Mesenchymal stem cell (in vitro differentiated cells and primary cell): ENCODE measurements around the gene KCNMB2.
A peak's percentile ranks its signal among the peaks of the same experiment; 100 is the strongest.
"Not testable (repeated sequence)": the region's sequence is repeated elsewhere in the genome, so short reads cannot be mapped to it uniquely, and the experiment has no call there.

Source experiments
- DNase-seq: peaks from one replicate; pipeline ENCODE4 v3.0.0-alpha.2; 2013
- H2AFZ ChIP-seq: one replicate; pipeline ENCODE4 v1.6.1; 2013; ENCODE audit warnings: low read depth, mild to moderate bottlenecking, control low read depth, inconsistent platforms, low read length, moderate library complexity
- H2AK5ac ChIP-seq: 2 replicates; pipeline ENCODE4 v1.6.1; 2013; ENCODE audit warnings: low read length, moderate library complexity, mild to moderate bottlenecking, inconsistent platforms; ENCODE audit not compliant: severe bottlenecking
- H2BK120ac ChIP-seq: one replicate; pipeline ENCODE4 v1.6.1; 2013; ENCODE audit warnings: low read depth, mild to moderate bottlenecking, inconsistent platforms, low read length, moderate library complexity
- H2BK12ac ChIP-seq, 2 experiments: one replicate each; pipeline ENCODE4 v1.6.1; 2013; ENCODE audit warnings: inconsistent platforms in 2 of 2, low read length in 2 of 2, mild to moderate bottlenecking in 2 of 2, moderate library complexity in 2 of 2, control low read depth in 1 of 2
- H2BK15ac ChIP-seq: one replicate; pipeline ENCODE4 v1.6.1; 2013; ENCODE audit warnings: mild to moderate bottlenecking, low read depth, inconsistent platforms; ENCODE audit not compliant: poor library complexity, severe bottlenecking
- H2BK5ac ChIP-seq: 2 replicates; pipeline ENCODE4 v1.6.1; 2013; ENCODE audit warnings: low read depth, mild to moderate bottlenecking, low read length, control low read depth, inconsistent platforms; ENCODE audit not compliant: poor library complexity, severe bottlenecking
- H3K14ac ChIP-seq, 2 experiments: one replicate each; pipeline ENCODE4 v1.6.1; 2013; ENCODE audit warnings: inconsistent platforms in 2 of 2, low read length in 2 of 2, control low read depth in 1 of 2, mild to moderate bottlenecking in 1 of 2, moderate library complexity in 1 of 2
- H3K18ac ChIP-seq, 2 experiments: one replicate each; pipeline ENCODE4 v1.6.1; 2013; ENCODE audit warnings: inconsistent platforms in 2 of 2, low read length in 2 of 2, control low read depth in 1 of 2, low read depth in 1 of 2, mild to moderate bottlenecking in 1 of 2
- H3K23ac ChIP-seq, 2 experiments: one replicate each; pipeline ENCODE4 v1.6.1; 2013; ENCODE audit warnings: inconsistent platforms in 2 of 2, low read length in 2 of 2, mild to moderate bottlenecking in 2 of 2, moderate library complexity in 2 of 2, control low read depth in 1 of 2
- H3K27ac ChIP-seq: 2 replicates; pipeline ENCODE4 v1.5.1; 2013; ENCODE audit warnings: mild to moderate bottlenecking, moderate library complexity, low read length, control low read depth, inconsistent platforms; ENCODE audit not compliant: poor library complexity, severe bottlenecking
- H3K27me3 ChIP-seq, 2 experiments: 2 replicates each; pipeline versions ENCODE4 v1.6.1 to v1.7.0; 2013; ENCODE audit warnings: low read length in 2 of 2, mild to moderate bottlenecking in 2 of 2, moderate library complexity in 2 of 2, control low read depth in 1 of 2, inconsistent platforms in 1 of 2; ENCODE audit not compliant: control insufficient read depth in 1 of 2, insufficient read depth in 1 of 2
- H3K36me3 ChIP-seq, 2 experiments: 2 replicates each; pipeline versions ENCODE4 v1.6.1 to v1.7.0; 2013; ENCODE audit warnings: low read length in 2 of 2, control low read depth in 1 of 2, inconsistent platforms in 1 of 2, low read depth in 1 of 2, mild to moderate bottlenecking in 1 of 2; ENCODE audit not compliant: insufficient read depth in 2 of 2, control insufficient read depth in 1 of 2
- H3K4ac ChIP-seq, 2 experiments: one replicate each; pipeline ENCODE4 v1.6.1; 2013; ENCODE audit warnings: inconsistent platforms in 2 of 2, low read length in 2 of 2, mild to moderate bottlenecking in 2 of 2, moderate library complexity in 2 of 2, control low read depth in 1 of 2, low read depth in 1 of 2
- H3K4me1 ChIP-seq: 2 replicates; pipeline ENCODE4 v1.6.1; 2013; ENCODE audit warnings: low read depth, low read length, control low read depth; ENCODE audit not compliant: control insufficient read depth, insufficient read depth
- H3K4me2 ChIP-seq: 2 replicates; pipeline ENCODE4 v1.6.1; 2013; ENCODE audit warnings: low read length, mild to moderate bottlenecking, inconsistent platforms; ENCODE audit not compliant: poor library complexity, severe bottlenecking
- H3K4me3 ChIP-seq, 2 experiments: 2 replicates each; pipeline versions ENCODE4 v1.5.1 to v1.7.0; 2013; ENCODE audit warnings: low read length in 2 of 2, mild to moderate bottlenecking in 2 of 2, control low read depth in 1 of 2, low read depth in 1 of 2; ENCODE audit not compliant: insufficient read depth in 1 of 2
- H3K79me1 ChIP-seq: replicated peaks from 2 replicates; pipeline ENCODE4 v1.6.1; 2013; ENCODE audit warnings: mild to moderate bottlenecking, control low read depth, low read length, inconsistent platforms; ENCODE audit not compliant: poor library complexity, severe bottlenecking
- H3K9ac ChIP-seq: 2 replicates; pipeline ENCODE4 v1.7.0; 2013; ENCODE audit warnings: mild to moderate bottlenecking, low read length, moderate library complexity
- H3K9me3 ChIP-seq: 2 replicates; pipeline ENCODE4 v1.7.0; 2013; ENCODE audit warnings: mild to moderate bottlenecking, low read length; ENCODE audit not compliant: control insufficient read depth
- H4K8ac ChIP-seq: one replicate; pipeline ENCODE4 v1.6.1; 2013; ENCODE audit warnings: inconsistent platforms, mild to moderate bottlenecking, low read length, moderate library complexity
- H4K91ac ChIP-seq: one replicate; pipeline ENCODE4 v1.6.1; 2013; ENCODE audit warnings: mild to moderate bottlenecking, low read length, inconsistent platforms
- WGBS: methylation state at CpG from one replicate; pipeline ENCODE4 v1.1.7; 2013; ENCODE audit warnings: mixed read lengths; 5-methylcytosine and 5-hydroxymethylcytosine counted together

The KCNMB2 gene

GRCh38 chr3:178859900-178860436, 323.7 kb downstream of the KCNMB2 start:
- not testable (repeated sequence) for H3K27me3 ChIP-seq, DNase-seq, H3K4me3 ChIP-seq, H3K18ac ChIP-seq, H3K4me2 ChIP-seq, H2BK120ac ChIP-seq, H3K9me3 ChIP-seq, H3K9ac ChIP-seq, H3K27ac ChIP-seq, H2AK5ac ChIP-seq, H2BK5ac ChIP-seq, H3K4ac ChIP-seq, H3K14ac ChIP-seq, H3K4me1 ChIP-seq, H3K79me1 ChIP-seq, H2BK15ac ChIP-seq, H2AFZ ChIP-seq, H4K91ac ChIP-seq, H3K36me3 ChIP-seq, H3K23ac ChIP-seq, H2BK12ac ChIP-seq
- H4K8ac ChIP-seq = peak overlapping the region; percentile 12
- 92% methylated on average over 9 of the region's 29 CpGs for WGBS

GRCh38 chr3:178868681-178869080, 332.4 kb downstream of the KCNMB2 start:
- 41% methylated on average over 2 of the region's 2 CpGs for WGBS

DNA sequence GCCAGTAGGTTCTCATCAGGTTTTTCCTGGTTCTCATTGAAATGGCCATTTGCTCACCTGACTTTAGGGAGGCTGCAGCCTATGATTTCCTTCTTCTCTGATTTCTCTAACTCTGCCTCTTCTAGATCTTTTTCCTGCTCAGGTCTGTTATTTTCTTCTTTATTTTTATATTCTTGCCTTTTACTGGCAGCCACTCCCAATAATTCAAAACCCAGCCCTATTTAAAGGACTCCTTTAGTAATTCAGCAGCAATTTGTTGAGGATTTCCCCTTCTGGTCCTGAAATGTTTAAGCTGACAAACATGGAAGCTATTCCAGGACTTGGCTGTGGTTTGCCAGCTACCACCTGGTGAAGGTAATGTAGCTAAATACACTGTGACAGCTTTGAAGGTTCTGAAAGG, 333.8 kb downstream of the KCNMB2 start:
- H3K18ac ChIP-seq = no peak overlapping the region
- H3K23ac ChIP-seq = no peak overlapping the region
- DNase-seq = no peak
- H3K9ac ChIP-seq = no peak overlapping the region
- no peak overlapping the region for H2BK15ac ChIP-seq
- no peak overlapping the region for H4K8ac ChIP-seq
- no peak overlapping the region for H3K14ac ChIP-seq
- H2BK12ac ChIP-seq = no peak overlapping the region
- no peak overlapping the region for H3K4ac ChIP-seq
- no peaks in the 10 kb centered on the region for H3K27me3 ChIP-seq
- H2BK5ac ChIP-seq = no peak overlapping the region
- H3K79me1 ChIP-seq = no peaks in the 10 kb centered on the region
- no peak overlapping the region for H2BK120ac ChIP-seq
- H4K91ac ChIP-seq = no peak overlapping the region
- H2AFZ ChIP-seq = no peak overlapping the region
- no peaks in the 10 kb centered on the region for H3K36me3 ChIP-seq
- H2AK5ac ChIP-seq = no peak overlapping the region
- no peak overlapping the region for H3K4me2 ChIP-seq
- no peaks in the 10 kb centered on the region for H3K9me3 ChIP-seq
- no peak overlapping the region for H3K27ac ChIP-seq
- H3K4me3 ChIP-seq = no peak overlapping the region
- H3K4me1 ChIP-seq = no peaks in the 10 kb centered on the region

More at GRCh38 chr3:178868681-178869080, 332.4 kb downstream of the KCNMB2 start:
- DNase-seq = no peak
- no peak overlapping the region for H3K4me2 ChIP-seq
- H3K36me3 ChIP-seq = no peaks in the 10 kb centered on the region
- no peak overlapping the region for H2BK12ac ChIP-seq
- no peak overlapping the region for H3K23ac ChIP-seq
- H3K79me1 ChIP-seq = no peaks in the 10 kb centered on the region
- H3K9me3 ChIP-seq = no peaks in the 10 kb centered on the region
- H3K14ac ChIP-seq = no peak overlapping the region
- H2AFZ ChIP-seq = no peak overlapping the region
- no peak overlapping the region for H2AK5ac ChIP-seq
- H3K4me3 ChIP-seq = no peak overlapping the region
- no peaks in the 10 kb centered on the region for H3K4me1 ChIP-seq
- no peak overlapping the region for H2BK120ac ChIP-seq
- no peak overlapping the region for H3K27ac ChIP-seq
- H3K4ac ChIP-seq = no peak overlapping the region
- no peak overlapping the region for H2BK15ac ChIP-seq
- H3K18ac ChIP-seq = no peak overlapping the region
- no peak overlapping the region for H3K9ac ChIP-seq
- H2BK5ac ChIP-seq = no peak overlapping the region
- H4K91ac ChIP-seq = no peak overlapping the region
- H3K27me3 ChIP-seq = no peaks in the 10 kb centered on the region
- H4K8ac ChIP-seq = no peak overlapping the region

DNA sequence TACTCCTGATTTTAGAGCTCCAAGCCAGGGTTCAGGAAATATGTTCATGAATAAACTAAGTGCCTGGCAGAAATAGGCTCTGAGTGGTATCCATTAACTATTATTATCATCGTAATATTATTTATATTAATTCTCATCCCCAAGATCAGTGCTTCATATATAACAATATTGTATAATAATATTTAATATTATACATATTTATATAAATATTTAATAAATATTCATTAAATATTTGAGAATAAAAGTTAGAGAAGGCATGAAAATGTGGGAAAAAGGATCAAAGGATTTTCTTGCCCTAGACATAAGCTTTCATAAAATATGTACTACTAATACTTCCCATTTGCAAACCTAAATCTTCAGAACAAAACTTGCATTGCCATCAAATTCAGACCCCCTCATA, 338.9 kb downstream of the KCNMB2 start:
- H3K4me2 ChIP-seq = no peak overlapping the region
- no peak overlapping the region for H3K18ac ChIP-seq
- no peak overlapping the region for H2BK120ac ChIP-seq
- H2BK5ac ChIP-seq = no peak overlapping the region
- H4K91ac ChIP-seq = no peak overlapping the region
- no peaks in the 10 kb centered on the region for H3K27me3 ChIP-seq
- DNase-seq = no peak
- peaks cover 2% of the 10 kb centered on the region for H3K4me1 ChIP-seq
- H3K27ac ChIP-seq = no peak overlapping the region
- H3K9ac ChIP-seq = no peak overlapping the region
- H2BK15ac ChIP-seq = no peak overlapping the region
- no peaks in the 10 kb centered on the region for H3K79me1 ChIP-seq
- no peak overlapping the region for H3K4ac ChIP-seq
- H3K36me3 ChIP-seq = no peaks in the 10 kb centered on the region
- H4K8ac ChIP-seq = no peak overlapping the region
- H2AK5ac ChIP-seq = no peak overlapping the region
- no CpG with 5 or more reads among the region's 1 CpG for WGBS
- no peaks in the 10 kb centered on the region for H3K9me3 ChIP-seq
- no peak overlapping the region for H3K4me3 ChIP-seq
- H2AFZ ChIP-seq = no peak overlapping the region
- no peak overlapping the region for H2BK12ac ChIP-seq
- no peak overlapping the region for H3K14ac ChIP-seq
- H3K23ac ChIP-seq = no peak overlapping the region
